Measurements from ENCODE around the gene CD79B. TPM values are rescaled to one million over a fixed set of nuclear protein-coding genes. Genes with fewer than 3 reads are reported as not detected.

CD79B gene
- total and polyA plus RNA-seq, 2 of the 8 experiments (the other 6 are each of a cell fraction or from before 2014, with no cell fraction given), result 1.5 to 3.9 TPM

DNA sequence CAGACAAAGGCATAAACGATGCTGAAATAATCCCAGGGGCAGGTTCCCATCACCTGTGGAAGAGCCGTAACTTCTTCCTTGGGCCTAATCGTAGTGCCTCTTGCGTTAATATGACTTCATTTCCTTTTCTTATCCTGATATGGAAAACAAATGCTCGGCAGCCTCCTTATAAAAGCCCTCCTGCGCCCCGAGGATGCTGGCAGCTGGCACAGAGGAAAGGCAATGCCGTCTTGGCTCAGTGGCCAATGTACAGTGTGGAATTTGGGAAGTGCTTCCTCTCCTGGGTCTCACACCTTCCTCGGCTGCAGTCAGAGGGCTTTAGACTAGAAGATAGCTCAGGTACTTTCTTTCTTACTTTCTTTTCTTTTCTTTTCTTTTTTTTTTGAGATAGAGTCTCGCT, 37.1 kb upstream of the CD79B start:
- Histone ChIP-seq H2AK5ac (ENCODE audit: low read depth, low read length) (no peak overlapping the region), H2BK12ac (ENCODE audit: low read depth, low read length) (no peak overlapping the region), H4K20me1 (replicated peaks in 1 of 2; ENCODE audit: control insufficient read depth in 1 of 2, insufficient read depth in 2 of 2, low read length in 2 of 2) (no peaks in the 10 kb centered on the region), H4K8ac (ENCODE audit: extremely low read depth, insufficient read depth, low read length) (no peak overlapping the region), H3K4ac (replicated peaks; ENCODE audit: insufficient read length, low read depth, low read length) (no peak overlapping the region), H3K23me2 (ENCODE audit: low read depth, low read length) (no peaks in the 10 kb centered on the region), H2BK120ac (replicated peaks; ENCODE audit: low read depth, low read length) (no peak overlapping the region), H3K18ac (ENCODE audit: extremely low read depth, low read length) (no peak overlapping the region), H4K5ac (ENCODE audit: insufficient read length, low read depth, low read length) (no peak overlapping the region), H4K91ac (replicated peaks; ENCODE audit: insufficient read length, low read length) (no peak overlapping the region), H3K14ac (ENCODE audit: insufficient read length) (no peak overlapping the region), H3K4me2 (ENCODE audit: insufficient read depth in 1 of 2, low read depth in 2 of 2, low read length in 2 of 2) (no peak overlapping the region), H3K9me3 (ENCODE audit: insufficient read depth in 2 of 2, low read depth in 1 of 2, low read length in 1 of 2) (no peaks in the 10 kb centered on the region; a peak in 1 of 4 replicates), H3K27ac (ENCODE audit: low read depth, low read length) (no peak overlapping the region), H2BK15ac (ENCODE audit: low read length) (no peak overlapping the region), H2AFZ (ENCODE audit: low read length) (no peak overlapping the region), H3K9ac (replicated peaks in 1 of 4; ENCODE audit: extremely low read depth in 1 of 4, low read depth in 3 of 4, low read length in 3 of 4) (no peak overlapping the region), H3K4me1 (replicated peaks in 1 of 4; ENCODE audit: control insufficient read depth in 3 of 4, insufficient read depth in 4 of 4, low read length in 3 of 4) (peaks cover 0 to 3% (median 0%) of the 10 kb centered on the region in 4 experiments; a peak in 1 of 7 replicates), H3K79me1 (ENCODE audit: low read depth, low read length) (no peaks in the 10 kb centered on the region), H3K27me3 (replicated peaks in 1 of 4; ENCODE audit: control insufficient read depth in 3 of 4, extremely low read depth in 1 of 4, insufficient read depth in 3 of 4, low read length in 3 of 4) (no peaks in the 10 kb centered on the region), H3K23ac (ENCODE audit: insufficient read length) (no peak overlapping the region), H2BK5ac (ENCODE audit: low read depth, low read length) (no peak overlapping the region), H3K56ac (replicated peaks; ENCODE audit: insufficient read length, low read depth, low read length) (no peak overlapping the region), H3K79me2 (ENCODE audit: control insufficient read depth in 1 of 2, insufficient read depth in 2 of 2, low read length in 2 of 2) (no peaks in the 10 kb centered on the region), H3K36me3 (ENCODE audit: control insufficient read depth in 2 of 4, insufficient read depth in 4 of 4, low read length in 3 of 4) (no peaks in the 10 kb centered on the region), H2BK20ac (ENCODE audit: low read length) (no peak overlapping the region), H3K4me3 (ENCODE audit: extremely low read depth in 1 of 4, insufficient read depth in 2 of 4, low read depth in 3 of 4, low read length in 4 of 4) (no peak overlapping the region)
- WGBS, 2 experiments (ENCODE audit: extremely low coverage in 1 of 2, insufficient coverage in 1 of 2, insufficient read length in 1 of 2, insufficient replicate concordance in 2 of 2, low coverage in 1 of 2, low lambda C conversion rate in 2 of 2, missing lambda C conversion rate in 1 of 2), result 90% methylated on average over 10 of the region's 10 CpGs; no CpG with 5 or more reads in 1 of the 2 experiments
- DNase-seq (ENCODE audit: low read depth in 1 of 2, low spot score in 2 of 2) (no peak), FAIRE-seq (no peak)
- CTCF ChIA-PET (ENCODE audit: partially characterized antibody), result interaction anchor here (0.8 to 4.3 kb wide), 12 partner anchors 8 to 73 kb away, joined by 3 to 16 read pairs (median 6); partner anchors contain the start of gene GH1
- POLR2A ChIA-PET (ENCODE audit: partially characterized antibody), result interaction anchor here (1.2 kb wide), 1 partner anchor 23 kb away, joined by 4 read pairs; no protein-coding TSS in a partner anchor
- TF ChIP-seq POU5F1 (IDR thresholded peaks at IDR 0.05; ENCODE audit: low read depth, low read length) (no peak), PHF8 (conservative IDR thresholded peaks at IDR 0.05; ENCODE audit: low read depth, low read length) (no peak), RXRA (IDR thresholded peaks at IDR 0.05; ENCODE audit: insufficient read depth, low read depth, low read length) (no peak), KDM5A (IDR thresholded peaks at IDR 0.05; ENCODE audit: low read length) (no peak), TBP (IDR thresholded peaks at IDR 0.05; ENCODE audit: low read depth, low read length) (no peak), SIX5 (IDR thresholded peaks at IDR 0.05; ENCODE audit: low read depth, low read length) (no peak), NANOG (IDR thresholded peaks at IDR 0.05; ENCODE audit: insufficient read depth, low read depth, low read length, poor library complexity, severe bottlenecking) (no peak), CHD2 (IDR thresholded peaks at IDR 0.05; ENCODE audit: low read length) (no peak), CBX8 (IDR thresholded peaks at IDR 0.05; ENCODE audit: borderline replicate concordance, low read depth, low read length) (no peak), SRF (IDR thresholded peaks at IDR 0.05; ENCODE audit: low read depth, low read length) (no peak), EP300 (IDR thresholded peaks at IDR 0.05; ENCODE audit: borderline replicate concordance in 1 of 2, low read depth in 2 of 2, low read length in 2 of 2) (no peak), EGR1 (IDR thresholded peaks at IDR 0.05; ENCODE audit: borderline replicate concordance, low read depth, low read length) (no peak)
- TF ChIP-seq, protein P1, sequence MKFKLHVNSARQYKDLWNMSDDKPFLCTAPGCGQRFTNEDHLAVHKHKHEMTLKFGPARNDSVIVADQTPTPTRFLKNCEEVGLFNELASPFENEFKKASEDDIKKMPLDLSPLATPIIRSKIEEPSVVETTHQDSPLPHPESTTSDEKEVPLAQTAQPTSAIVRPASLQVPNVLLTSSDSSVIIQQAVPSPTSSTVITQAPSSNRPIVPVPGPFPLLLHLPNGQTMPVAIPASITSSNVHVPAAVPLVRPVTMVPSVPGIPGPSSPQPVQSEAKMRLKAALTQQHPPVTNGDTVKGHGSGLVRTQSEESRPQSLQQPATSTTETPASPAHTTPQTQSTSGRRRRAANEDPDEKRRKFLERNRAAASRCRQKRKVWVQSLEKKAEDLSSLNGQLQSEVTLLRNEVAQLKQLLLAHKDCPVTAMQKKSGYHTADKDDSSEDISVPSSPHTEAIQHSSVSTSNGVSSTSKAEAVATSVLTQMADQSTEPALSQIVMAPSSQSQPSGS (IDR thresholded peaks at IDR 0.05; ENCODE audit: low read length), result no peak
